ENCODE results near the gene RAB3IL1.

The RAB3IL1 gene

DNA sequence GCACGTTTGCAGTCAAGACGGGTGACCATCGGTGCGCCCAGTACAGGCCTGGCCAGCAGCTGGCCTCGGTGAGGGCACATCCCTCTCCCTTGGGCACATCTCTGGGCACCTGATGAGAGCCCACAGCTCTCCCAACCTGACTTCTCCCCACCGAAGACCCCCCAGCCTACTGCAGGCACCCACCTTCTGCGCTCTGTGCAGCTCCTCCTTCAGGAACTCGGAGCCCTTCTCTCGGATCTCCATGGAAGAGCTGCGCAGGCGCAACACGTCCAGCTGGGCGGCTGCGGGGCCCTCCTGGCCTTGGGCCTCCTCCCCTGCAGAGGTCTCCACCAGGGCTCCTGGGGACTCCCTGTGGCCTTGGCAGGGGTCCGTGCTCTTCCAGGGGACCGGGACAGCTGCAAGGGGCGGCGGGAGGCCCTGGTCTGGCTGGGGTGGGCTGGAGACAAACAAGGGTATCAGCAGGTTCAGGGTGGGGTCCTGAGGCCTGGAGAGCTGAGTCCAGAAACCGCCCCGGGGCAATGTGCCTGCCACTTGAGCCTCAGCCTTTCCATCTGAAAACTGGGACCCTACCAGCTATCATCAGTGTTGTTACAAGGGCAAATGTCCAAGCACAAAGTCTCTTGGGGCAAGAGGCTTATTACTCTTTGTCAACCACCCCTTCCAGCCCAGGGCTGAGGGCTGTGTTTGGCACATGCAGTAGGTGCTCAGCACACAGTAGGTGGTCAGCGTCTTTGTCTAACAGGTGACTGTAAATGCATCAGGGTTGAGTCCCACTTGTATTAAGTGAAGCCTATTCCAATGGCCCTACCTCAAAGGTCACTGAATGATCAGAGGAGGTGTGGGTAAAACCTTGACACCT is 9.3 kb downstream of the RAB3IL1 start:
- TF ChIP-seq GATA2 (IDR thresholded peaks at IDR 0.05; ENCODE audit: low read depth, low read length) (no peak), GATA3 (IDR thresholded peaks at IDR 0.05; ENCODE audit: low read depth, low read length) (no peak)

DNA sequence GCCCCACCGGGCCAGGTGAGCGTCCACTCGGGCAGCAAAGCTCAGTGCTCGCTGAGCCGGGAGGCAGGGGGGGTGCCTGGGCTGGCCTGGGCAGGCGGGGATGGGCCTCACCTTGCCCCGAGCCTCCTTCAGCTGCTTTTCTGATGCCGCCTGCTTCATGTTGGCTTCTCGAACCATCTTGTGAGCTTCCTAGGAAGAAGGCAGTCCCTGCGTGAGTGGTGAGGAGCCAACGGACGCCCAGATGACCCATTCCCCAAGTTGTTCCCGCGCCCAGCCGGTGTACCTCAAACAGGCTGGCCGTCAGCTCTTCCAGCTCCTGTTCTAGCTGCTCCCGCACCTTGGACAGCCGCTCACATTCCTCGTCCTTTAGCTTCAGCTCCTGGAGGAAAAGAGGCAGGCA is 10.1 kb downstream of the RAB3IL1 start:
- TF ChIP-seq GATA3 (IDR thresholded peaks at IDR 0.05; ENCODE audit: low read depth, low read length) (no peak), GATA2 (IDR thresholded peaks at IDR 0.05; ENCODE audit: low read depth, low read length) (no peak)

DNA sequence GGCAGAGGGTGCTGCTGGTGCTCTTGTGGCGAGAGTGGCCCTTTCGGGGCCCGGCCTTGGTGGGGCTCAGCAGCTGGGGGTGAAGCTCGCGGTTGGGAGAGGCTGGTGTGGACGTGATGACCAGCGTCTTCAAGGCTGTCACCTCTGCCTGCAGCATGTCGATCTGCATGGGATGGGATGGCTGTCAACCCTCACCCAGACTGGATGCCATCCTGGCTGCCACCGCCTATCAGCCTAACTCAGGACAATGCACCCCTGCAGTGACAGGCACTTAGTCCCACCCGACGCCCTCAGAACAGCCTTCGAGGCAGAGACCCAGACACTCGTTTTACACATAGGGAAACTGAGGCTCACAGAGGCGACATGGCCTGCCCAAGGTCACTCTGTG is 10.8 kb downstream of the RAB3IL1 start:
- TF ChIP-seq GATA3 (IDR thresholded peaks at IDR 0.05; ENCODE audit: low read depth, low read length) (no peak), GATA2 (IDR thresholded peaks at IDR 0.05; ENCODE audit: low read depth, low read length) (no peak)

DNA sequence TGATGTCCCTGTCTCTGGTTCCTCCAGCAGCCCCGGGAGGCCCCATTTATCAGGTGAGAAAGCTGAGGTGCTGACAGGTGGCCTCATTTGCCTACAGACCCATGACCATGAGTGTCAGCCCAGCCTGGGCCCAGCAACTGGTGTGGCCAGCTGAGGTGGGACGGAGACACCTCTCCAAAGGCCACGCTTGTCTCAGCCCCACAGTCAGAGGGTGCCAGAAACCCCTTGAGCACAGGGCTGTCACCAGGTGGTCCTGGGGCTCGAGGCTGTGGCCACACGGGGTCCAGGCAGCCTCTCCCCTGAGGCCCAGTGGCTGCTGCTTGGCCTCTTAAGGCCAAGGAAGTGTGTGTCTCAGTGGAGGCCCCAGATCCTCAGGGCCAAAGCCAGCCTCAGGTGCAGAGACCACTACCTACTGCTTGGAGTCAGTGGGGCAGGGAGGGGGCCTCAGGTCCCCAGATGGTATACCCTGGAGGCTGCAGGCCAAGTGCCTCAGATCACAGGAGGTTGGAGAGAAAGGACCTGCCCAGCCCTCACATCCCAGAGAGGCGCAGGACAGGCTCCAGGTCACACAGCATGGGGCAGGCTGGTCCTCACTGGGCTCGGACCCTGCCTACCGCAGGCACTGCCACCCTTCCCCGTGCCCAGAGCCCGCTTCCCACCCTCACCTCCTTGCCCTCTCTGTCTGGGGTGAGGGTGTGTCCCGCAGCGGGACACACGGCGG is 11.4 kb downstream of the RAB3IL1 start:
- no peak for TF ChIP-seq GATA2 (IDR thresholded peaks at IDR 0.05; ENCODE audit: low read depth, low read length)
- no peak for TF ChIP-seq GATA3 (IDR thresholded peaks at IDR 0.05; ENCODE audit: low read depth, low read length)

DNA sequence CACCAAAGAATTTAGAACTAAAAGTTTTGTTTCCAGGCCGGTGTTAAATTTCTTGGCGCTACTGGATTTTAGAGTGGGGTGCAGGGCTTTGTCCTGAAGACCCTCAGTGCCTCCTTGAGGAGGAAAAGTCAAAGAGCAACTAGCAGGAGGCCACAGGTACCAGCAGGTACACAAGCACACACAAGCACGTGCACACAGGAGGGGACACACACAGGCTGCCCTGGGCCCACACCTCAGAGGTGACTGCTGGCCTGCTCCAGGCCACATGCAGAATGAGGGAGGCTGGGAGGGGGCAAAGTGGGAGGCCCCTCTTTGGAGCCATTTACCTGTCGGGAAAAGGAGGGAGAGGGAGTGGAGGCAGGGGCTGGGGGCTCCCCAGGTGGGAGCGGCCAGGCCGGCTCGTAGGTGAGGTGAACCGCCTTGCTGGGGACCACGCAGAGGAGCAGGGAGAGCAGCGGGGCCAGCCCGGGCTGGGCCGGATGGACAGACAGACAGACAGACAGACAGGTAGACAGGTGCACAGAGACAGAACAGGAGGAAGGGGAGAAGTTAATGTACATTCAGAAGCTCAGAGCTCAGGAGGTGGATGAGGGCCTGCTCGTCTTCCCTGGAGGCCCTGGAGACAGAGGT is 12.2 kb downstream of the RAB3IL1 start:
- TF ChIP-seq GATA3 (IDR thresholded peaks at IDR 0.05; ENCODE audit: low read depth, low read length) (no peak), GATA2 (IDR thresholded peaks at IDR 0.05; ENCODE audit: low read depth, low read length) (no peak)

DNA sequence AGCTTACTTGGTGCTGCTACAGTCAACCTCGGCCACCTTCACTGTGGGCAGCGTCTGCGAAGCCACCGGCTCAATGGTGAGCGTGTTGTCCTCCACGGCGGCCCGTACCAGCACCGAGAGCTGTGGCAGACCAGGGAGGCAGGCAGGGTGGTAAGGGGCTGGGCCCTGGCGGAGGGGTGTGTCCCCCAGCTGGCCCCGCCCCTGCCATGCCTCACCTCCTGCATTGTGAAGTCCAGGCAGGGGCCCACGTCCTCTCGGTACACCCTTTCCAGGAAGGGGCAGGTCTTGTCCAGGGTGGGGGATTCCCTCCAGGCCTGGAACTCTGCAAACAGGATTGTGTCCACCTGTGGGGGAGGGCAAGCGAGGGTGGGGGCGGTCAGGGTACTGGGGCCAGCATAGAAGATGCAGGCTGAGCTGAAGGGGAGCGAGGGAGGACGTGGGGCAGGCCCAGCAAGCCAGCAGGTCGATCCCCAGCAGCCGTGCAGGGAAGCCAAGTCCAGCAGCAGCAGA is 12.8 kb downstream of the RAB3IL1 start:
- no peak for TF ChIP-seq GATA2 (IDR thresholded peaks at IDR 0.05; ENCODE audit: low read depth, low read length)
- no peak for TF ChIP-seq GATA3 (IDR thresholded peaks at IDR 0.05; ENCODE audit: low read depth, low read length)

DNA sequence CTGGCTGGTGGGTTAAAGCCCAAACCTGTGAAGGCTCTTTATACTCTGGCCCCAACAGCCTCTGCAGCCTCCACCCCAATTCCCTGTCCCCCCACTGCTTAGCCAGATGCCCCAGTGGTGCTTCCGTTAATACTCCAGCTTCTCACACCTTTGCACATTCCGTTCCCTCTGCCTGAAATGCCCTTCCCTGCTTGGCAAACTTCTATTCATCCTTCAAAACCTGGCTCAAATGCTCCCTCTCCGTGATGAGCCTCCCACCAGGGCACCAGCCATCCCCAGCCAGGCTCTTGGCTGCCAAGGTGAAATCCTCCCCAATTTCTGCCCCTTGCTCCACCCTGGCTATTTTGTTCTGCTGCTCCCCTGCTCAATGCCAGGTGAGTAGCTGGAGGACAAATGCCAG is 13.5 kb downstream of the RAB3IL1 start:
- TF ChIP-seq GATA2 (IDR thresholded peaks at IDR 0.05; ENCODE audit: low read depth, low read length) (no peak), GATA3 (IDR thresholded peaks at IDR 0.05; ENCODE audit: low read depth, low read length) (no peak)

DNA sequence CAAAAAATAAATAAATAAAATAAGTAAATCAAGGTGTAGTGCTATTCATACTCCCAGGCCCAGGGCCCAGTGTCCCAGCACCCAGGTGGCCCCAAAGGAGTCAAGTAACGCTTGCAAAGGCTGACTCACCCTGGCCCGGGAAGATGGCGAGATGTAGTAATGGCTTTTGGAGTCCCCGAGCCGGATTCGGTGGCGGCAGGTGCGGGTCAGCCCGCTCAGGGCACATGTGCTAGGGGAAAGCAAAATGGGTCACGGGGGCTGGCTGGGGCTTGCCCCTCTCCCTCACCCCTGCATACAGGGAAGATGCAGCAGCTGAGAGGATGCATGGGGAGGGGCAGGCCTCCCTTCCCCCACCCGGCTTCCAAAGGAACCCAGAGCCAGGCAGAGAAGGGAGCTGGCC is 15.1 kb downstream of the RAB3IL1 start:
- no peak for TF ChIP-seq GATA3 (IDR thresholded peaks at IDR 0.05; ENCODE audit: low read depth, low read length)
- TF ChIP-seq GATA2 (IDR thresholded peaks at IDR 0.05; ENCODE audit: low read depth, low read length), result no peak

DNA sequence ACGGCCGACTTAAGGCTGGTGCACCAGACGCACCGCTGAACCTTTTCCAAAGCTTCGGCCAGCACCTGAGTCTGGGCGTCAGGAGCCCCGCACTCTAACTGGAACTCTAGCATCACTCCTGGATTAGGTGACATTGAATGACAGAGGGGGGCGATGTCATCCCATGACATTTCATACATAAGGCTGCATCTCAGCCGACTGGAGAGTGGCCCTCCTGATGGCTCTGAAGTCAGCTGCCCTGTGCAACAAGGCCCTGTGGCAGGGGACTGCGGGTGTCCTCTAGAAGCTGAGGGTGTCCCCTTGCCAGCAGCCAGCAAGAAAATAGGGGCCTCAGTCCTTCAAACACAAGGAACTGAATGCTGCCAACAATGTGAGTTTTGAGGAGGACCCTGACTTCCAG is 16.0 kb downstream of the RAB3IL1 start:
- TF ChIP-seq GATA2 (IDR thresholded peaks at IDR 0.05; ENCODE audit: low read depth, low read length) (no peak), GATA3 (IDR thresholded peaks at IDR 0.05; ENCODE audit: low read depth, low read length) (no peak)

DNA sequence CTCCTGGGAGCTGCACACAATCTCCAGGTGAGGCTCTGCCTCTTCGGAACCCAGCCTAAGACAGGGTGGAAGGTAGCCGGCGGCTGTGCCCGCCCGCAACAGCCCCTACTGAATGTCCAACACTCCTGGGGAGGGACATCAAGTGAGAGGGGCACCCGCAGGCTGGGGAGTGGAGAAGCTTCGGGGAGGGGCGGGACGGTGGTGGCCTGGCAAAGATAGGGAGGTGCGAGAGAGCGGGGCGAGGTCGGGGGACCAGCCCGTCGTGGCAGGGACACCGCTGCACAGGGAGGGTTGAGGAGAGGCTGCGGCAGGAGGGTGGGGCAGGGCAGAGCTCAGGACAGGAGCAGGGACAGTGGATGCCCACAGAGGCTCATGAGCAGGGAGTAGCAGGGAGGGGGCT is 17.1 kb downstream of the RAB3IL1 start:
- TF ChIP-seq GATA2 (IDR thresholded peaks at IDR 0.05; ENCODE audit: low read depth, low read length) (no peak), GATA3 (IDR thresholded peaks at IDR 0.05; ENCODE audit: low read depth, low read length) (no peak)

DNA sequence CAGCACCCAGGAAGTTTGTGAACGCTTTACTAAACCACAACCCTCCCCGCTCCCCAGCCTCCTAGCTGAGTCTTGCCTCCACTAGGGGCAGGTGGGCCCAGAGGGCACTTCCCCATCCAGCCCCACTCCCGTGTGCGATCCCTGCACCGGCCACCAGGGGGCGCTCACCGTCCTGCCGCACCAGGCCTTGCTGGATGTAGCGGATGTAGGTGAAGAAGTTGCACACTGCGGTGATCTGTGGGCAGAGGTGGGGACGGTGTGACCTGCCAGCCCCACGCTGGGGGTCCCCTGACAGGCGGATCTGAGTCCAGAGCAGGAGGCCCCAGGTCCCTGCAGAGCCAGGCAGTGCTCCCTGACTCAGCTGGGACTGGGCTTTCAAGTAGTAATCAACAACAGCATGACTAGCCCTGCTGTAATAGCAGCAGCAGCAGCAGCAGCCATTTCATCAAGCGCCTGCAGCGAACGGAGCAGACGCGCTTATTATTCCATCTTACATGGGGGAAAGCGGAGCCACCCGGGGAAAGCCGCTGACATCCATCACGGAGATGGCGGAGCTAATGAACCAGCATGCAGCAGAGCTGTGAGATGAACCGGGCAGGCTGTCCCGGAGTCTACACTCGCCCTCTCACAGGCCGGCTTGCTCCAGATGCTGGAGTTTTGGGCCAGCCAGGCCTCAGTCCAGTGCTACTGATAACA is 18.1 kb downstream of the RAB3IL1 start:
- TF ChIP-seq GATA2 (IDR thresholded peaks at IDR 0.05; ENCODE audit: low read depth, low read length), result no peak
- no peak for TF ChIP-seq GATA3 (IDR thresholded peaks at IDR 0.05; ENCODE audit: low read depth, low read length)

DNA sequence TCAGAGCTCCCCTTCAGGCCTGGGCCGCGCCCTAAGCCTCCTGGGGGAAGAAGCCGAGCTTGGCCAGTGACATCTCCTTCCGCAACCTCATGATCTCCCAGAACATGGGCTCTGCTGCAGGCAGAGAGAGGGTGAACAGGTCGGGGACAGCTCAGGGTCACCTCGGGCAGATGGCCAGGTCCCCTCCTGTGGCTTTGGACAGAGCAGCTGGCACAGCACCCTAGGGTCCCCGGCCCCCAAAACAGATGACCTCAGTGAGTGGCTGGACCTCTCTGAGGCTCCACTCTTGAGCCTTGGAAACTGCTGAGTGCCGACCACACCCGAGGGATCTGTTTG is 19.2 kb downstream of the RAB3IL1 start:
- no peak for TF ChIP-seq GATA3 (IDR thresholded peaks at IDR 0.05; ENCODE audit: low read depth, low read length)
- TF ChIP-seq GATA2 (IDR thresholded peaks at IDR 0.05; ENCODE audit: low read depth, low read length), result no peak

DNA sequence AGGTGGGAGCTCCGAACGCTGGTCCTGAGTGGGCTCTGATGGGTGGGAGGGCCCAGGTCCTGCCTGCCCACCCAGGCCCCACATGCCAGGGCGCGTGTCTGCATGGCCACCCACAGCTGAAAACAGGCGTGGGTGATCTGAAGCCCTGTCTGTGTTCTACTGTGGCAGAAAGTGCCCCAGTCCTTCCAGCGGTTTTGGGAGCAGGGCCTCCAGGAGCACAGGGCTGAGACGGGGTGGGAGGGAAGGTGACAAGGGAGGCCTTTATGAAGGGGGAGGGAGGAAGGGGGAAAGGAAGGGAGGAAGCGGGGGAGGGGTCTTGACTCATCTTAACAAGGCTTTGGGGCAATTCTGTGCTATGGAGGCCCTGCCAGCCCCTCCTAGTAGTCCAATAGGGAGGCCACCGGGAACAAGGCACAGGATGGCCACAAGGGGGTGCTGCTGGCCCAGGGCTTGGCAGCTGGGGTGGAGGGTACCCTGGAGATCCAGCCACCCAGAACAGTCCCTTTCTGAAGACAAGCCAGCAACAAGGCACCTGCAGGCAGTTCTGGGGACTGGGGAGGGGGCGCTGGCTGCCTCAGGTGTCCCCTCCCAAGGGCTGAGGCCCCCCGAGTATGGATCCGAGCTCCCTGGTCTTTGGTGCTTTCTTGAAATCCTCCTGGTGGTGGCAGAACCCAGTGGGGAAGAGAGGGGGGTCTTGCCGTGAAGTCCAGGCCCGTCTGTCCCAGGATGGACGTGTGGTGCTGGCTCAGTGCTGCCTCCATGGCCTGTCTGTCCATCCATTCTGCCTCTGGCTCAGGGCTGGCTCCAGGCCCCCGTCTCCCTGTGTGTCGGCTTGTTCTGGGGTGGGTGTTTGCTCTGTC is 19.7 kb downstream of the RAB3IL1 start:
- TF ChIP-seq GATA3 (IDR thresholded peaks at IDR 0.05; ENCODE audit: low read depth, low read length), result no peak
- no peak for TF ChIP-seq GATA2 (IDR thresholded peaks at IDR 0.05; ENCODE audit: low read depth, low read length)
